ENCODE measurements around the gene NXN.

- TF ChIP-seq CTCF (IDR thresholded peaks at IDR 0.05; ENCODE audit: poor library complexity, severe bottlenecking) (no peak), MXI1 (conservative IDR thresholded peaks at IDR 0.05; ENCODE audit: poor library complexity, severe bottlenecking) (no peak), TAF1 (IDR thresholded peaks at IDR 0.05; ENCODE audit: low read depth) (no peak)
Measured at GRCh38 chr17:935485-935884, 44.1 kb downstream of the NXN start.
